Vagina (tissue), 2 donors: ENCODE results near the gene TAGAP.

ENCODE experiments used
- CTCF ChIP-seq, 3 experiments: fragments of 450-650 bp in 2 of 3; fragments of 200-600 bp in 1 of 3; sonication (generic) in 1 of 3; IDR thresholded peaks; one replicate each; pipeline ENCODE4 v1.5.1; 2017 to 2019; ENCODE audit warnings: antibody characterized with exemption in 3 of 3, mild to moderate bottlenecking in 2 of 3, moderate library complexity in 2 of 3
- POLR2A ChIP-seq, 2 donors: fragments of 450-650 bp; IDR thresholded peaks; one replicate each; pipeline ENCODE4 v1.6.1; 2017; ENCODE audit warnings: antibody characterized with exemption in 2 of 2, mild to moderate bottlenecking in 2 of 2, moderate library complexity in 2 of 2

GRCh38 chr6:159056899-159057298 is 12.1 kb upstream of the TAGAP start:
- TF ChIP-seq POLR2A (IDR thresholded peaks at IDR 0.05) (no peak), CTCF (IDR thresholded peaks at IDR 0.05) (no peak)
